Omental fat pad (tissue), 4 donors: ENCODE data around the gene TMEM181. TPM values are rescaled to one million over a fixed set of nuclear protein-coding genes. Genes with fewer than 3 reads are reported as not detected.
"Not testable (repeated sequence)": the region's sequence is repeated elsewhere in the genome, so short reads cannot be mapped to it uniquely, and the experiment has no call there.

Experiments used
- ATAC-seq: fragments of 150-250 bp; one replicate; pipeline ENCODE4 v1.9.1; 2016; ENCODE audit warnings: mild to moderate bottlenecking, moderate library complexity; ENCODE audit not compliant: low FRiP score
- DNase-seq: peaks from one replicate; pipeline ENCODE4 v3.0.0-alpha.2; 2019; ENCODE audit warnings: low spot score
- total RNA-seq, 4 donors: library from RNA; depleted of rRNA; stranded (reverse); fragments of >200 nt; gene quantifications; one replicate each; pipeline ENCODE4 v1.1.0, GENCODE V29; 2016
- TF ChIP-seq, protein P1 (sequence below), 3 donors: fragments of 450-650 bp; IDR thresholded peaks; one replicate each; pipeline ENCODE4 v1.5.1; 2016 to 2017; ENCODE audit warnings: antibody characterized with exemption in 3 of 3, mild to moderate bottlenecking in 3 of 3, moderate library complexity in 2 of 3

TMEM181 gene
- total RNA-seq, 4 donors from 2014 or later = 16.1 to 27.6 (median 20.6) TPM

- ATAC-seq (no peak), DNase-seq (no peak)
- TF ChIP-seq, protein P1, sequence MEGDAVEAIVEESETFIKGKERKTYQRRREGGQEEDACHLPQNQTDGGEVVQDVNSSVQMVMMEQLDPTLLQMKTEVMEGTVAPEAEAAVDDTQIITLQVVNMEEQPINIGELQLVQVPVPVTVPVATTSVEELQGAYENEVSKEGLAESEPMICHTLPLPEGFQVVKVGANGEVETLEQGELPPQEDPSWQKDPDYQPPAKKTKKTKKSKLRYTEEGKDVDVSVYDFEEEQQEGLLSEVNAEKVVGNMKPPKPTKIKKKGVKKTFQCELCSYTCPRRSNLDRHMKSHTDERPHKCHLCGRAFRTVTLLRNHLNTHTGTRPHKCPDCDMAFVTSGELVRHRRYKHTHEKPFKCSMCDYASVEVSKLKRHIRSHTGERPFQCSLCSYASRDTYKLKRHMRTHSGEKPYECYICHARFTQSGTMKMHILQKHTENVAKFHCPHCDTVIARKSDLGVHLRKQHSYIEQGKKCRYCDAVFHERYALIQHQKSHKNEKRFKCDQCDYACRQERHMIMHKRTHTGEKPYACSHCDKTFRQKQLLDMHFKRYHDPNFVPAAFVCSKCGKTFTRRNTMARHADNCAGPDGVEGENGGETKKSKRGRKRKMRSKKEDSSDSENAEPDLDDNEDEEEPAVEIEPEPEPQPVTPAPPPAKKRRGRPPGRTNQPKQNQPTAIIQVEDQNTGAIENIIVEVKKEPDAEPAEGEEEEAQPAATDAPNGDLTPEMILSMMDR (IDR thresholded peaks at IDR 0.05) = no peak
Observed at GRCh38 chr6:158648682-158649131, 88.8 kb downstream of the TMEM181 start.

DNA sequence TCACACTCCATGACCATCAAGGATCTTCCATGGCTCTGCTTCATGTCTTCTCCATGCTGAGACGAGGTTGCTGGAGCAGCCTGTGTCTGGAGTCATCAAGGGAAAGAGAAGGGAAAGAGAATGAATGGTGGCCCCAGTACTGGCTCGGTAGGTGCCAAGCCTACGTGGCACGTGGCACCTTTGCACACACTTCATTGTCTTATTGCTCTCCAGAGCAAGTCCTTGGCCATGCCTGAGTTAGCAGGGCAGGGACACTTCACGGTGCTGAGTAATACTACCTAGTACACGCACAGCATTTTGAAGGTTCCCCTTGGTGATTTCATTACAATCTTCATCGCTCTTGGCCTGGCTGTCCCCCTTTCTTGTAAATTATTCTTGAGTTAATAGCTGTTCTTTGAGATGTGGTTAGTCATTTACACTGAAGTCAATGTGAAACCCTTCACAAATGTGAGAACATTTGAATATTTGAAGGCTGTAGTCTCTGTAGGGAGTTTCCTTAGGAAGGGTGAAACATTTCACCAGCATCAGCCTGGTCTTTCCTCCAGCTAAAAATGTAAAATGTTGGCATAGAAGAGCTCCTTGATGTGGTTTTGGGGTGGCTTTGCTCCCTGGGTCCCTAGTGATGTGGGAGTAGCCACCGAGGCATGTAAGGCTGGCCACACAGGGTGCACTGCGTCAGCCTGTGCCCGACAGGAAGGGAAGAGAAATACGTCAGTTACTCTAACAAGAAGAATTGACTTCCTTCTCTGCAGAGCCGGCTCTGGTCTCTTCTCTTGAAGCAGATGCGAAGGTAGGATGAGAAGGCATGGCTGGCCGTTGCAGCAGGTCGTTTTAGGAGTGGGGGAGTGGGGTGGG lies 89.6 kb downstream of the TMEM181 start, which contains the start of gene SYTL3:
TSS of gene SYTL3 (plus strand) at position 766 of the 855 bp plus-strand sequence. CDS start 13,215 bp downstream, outside the sequence.
- TF ChIP-seq, protein P1 (IDR thresholded peaks at IDR 0.05) = no peak
- DNase-seq (no peak), ATAC-seq (no peak)

- DNase-seq = not testable (repeated sequence)
Observed at GRCh38 chr6:158651981-158652737, 92.3 kb downstream of the TMEM181 start.

DNA sequence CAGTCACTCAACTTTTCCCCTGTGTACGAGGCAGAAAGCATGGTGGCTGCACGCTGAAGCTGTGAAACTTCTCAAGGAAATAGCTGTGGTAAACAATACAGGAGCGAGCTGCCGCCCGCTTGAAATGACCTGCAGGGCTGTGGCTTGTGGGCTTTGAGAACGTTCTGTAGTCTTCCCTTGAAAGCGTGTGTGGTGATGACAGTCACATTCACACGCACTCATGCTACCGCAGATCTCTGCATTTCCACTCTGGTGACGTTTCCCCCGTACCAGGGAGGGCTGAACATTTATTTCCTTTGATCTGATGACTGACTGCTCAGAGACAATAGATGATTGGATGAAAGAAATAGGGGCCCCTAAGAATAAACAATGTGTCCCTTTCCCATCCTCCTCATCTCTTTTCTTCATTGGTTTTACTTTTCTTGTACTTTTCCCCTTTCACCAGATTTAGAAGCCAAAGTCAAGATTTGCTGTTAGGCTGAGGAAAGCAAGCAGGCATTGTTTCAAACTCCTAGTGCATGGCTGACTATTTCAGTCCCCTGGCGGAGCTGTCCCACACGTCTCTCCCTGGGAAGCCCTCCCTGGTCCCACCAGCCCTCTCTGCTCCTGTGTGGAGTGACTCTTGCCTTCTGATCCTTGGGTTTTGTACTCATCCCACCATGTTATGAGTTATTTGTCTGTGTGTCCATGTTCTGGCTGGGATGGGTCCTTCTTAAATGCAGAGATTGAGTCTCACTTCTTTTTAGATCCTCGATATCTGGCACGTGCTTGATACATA lies 93.9 kb downstream of the TMEM181 start:
- ATAC-seq (no peak), DNase-seq (no peak)
- TF ChIP-seq, protein P1 (IDR thresholded peaks at IDR 0.05) = no peak

More at GRCh38 chr6:158651981-158652737, 92.3 kb downstream of the TMEM181 start:
- ATAC-seq = not testable (repeated sequence)

- TF ChIP-seq, protein P1 (IDR thresholded peaks at IDR 0.05) = no peak
- ATAC-seq (peak; percentile 52), DNase-seq (no peak)
Observed at GRCh38 chr6:158654498-158654897, 94.6 kb downstream of the TMEM181 start.

- TF ChIP-seq, protein P1 (IDR thresholded peaks at IDR 0.05) = no peak
- no peak for DNase-seq
- peak; percentile 49 for ATAC-seq
Observed at GRCh38 chr6:158654960-158655489, 95.1 kb downstream of the TMEM181 start.
